ENCODE results near the gene RTN4. TPM values are rescaled to one million over a fixed set of nuclear protein-coding genes. Genes with fewer than 3 reads are reported as not detected.

The RTN4 gene
- total and polyA plus RNA-seq, 2 experiments from 2014 or later, result 284 to 455 TPM

DNA sequence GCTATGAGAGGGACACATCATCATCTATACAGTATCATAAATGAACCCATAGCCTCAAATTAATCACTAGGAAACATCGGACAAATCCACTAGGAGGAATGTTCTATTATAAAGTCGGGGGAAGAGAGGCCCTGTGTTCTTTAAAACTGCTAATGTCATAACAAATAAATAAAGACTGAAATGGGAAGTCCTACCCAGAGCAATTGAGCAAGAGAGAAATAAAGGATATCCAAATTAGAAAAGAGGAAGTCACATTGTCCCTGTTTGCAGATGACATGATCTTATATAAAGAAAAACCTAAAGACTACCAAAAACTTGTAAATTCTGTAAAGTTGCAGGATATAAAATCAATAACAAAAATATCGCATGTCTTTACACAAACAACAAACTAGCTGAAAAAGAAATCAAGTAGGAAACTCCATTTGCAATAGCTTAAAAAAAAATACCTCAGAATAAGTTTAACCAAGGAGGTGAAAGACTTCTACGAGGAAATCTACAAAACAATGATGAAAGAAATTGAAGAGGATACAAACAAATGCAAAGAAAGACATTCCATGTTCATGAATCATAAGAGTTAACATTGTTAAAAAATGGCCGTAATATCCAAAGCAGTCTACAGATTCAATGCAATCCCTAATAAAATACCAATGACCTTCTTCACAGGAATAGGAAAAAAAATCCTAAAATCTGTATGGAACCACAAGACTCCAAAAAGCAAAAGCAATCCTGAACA, 30.6 kb downstream of the RTN4 start:
- WGBS (ENCODE audit: low lambda C conversion rate, missing lambda C conversion rate), result 80% methylated on average over 5 of the region's 5 CpGs
- no peak overlapping the region for H3K27ac ChIP-seq
- no peaks in the 10 kb centered on the region for H3K36me3 ChIP-seq (replicated peaks; ENCODE audit: insufficient read depth, low read depth)
- no peak overlapping the region for H2AFZ ChIP-seq
- peaks cover 79% of the 10 kb centered on the region for H4K20me1 ChIP-seq (ENCODE audit: insufficient read depth, poor library complexity, severe bottlenecking)
- TF ChIP-seq, protein P1, sequence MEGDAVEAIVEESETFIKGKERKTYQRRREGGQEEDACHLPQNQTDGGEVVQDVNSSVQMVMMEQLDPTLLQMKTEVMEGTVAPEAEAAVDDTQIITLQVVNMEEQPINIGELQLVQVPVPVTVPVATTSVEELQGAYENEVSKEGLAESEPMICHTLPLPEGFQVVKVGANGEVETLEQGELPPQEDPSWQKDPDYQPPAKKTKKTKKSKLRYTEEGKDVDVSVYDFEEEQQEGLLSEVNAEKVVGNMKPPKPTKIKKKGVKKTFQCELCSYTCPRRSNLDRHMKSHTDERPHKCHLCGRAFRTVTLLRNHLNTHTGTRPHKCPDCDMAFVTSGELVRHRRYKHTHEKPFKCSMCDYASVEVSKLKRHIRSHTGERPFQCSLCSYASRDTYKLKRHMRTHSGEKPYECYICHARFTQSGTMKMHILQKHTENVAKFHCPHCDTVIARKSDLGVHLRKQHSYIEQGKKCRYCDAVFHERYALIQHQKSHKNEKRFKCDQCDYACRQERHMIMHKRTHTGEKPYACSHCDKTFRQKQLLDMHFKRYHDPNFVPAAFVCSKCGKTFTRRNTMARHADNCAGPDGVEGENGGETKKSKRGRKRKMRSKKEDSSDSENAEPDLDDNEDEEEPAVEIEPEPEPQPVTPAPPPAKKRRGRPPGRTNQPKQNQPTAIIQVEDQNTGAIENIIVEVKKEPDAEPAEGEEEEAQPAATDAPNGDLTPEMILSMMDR (IDR thresholded peaks at IDR 0.05; ENCODE audit: poor library complexity), result no peak
- no peak for TF ChIP-seq EZH2 (IDR thresholded peaks at IDR 0.05; ENCODE audit: borderline replicate concordance)
- no peak for TF ChIP-seq EZH2phosphoT487 (IDR thresholded peaks at IDR 0.05; ENCODE audit: low read depth, severe bottlenecking, unreplicated experiment)
- no peaks in the 10 kb centered on the region for H3K9me2 ChIP-seq (replicated peaks; ENCODE audit: insufficient read depth)
- no peak overlapping the region for H3K4me3 ChIP-seq
- DNase-seq (ENCODE audit: low spot score), result no peak
- H3K9me3 ChIP-seq (ENCODE audit: low read depth), result no peaks in the 10 kb centered on the region
- peaks cover 2% of the 10 kb centered on the region for H3K4me1 ChIP-seq (ENCODE audit: insufficient read depth)
- peaks cover 98% of the 10 kb centered on the region for H3K79me2 ChIP-seq
- H3K4me2 ChIP-seq, result no peak overlapping the region
- H3K27me3 ChIP-seq, result no peaks in the 10 kb centered on the region

- 100% methylated on average over 1 of the region's 1 CpG for WGBS (ENCODE audit: low lambda C conversion rate, missing lambda C conversion rate)
- no peaks in the 10 kb centered on the region for H3K36me3 ChIP-seq (replicated peaks; ENCODE audit: insufficient read depth, low read depth)
- no peaks in the 10 kb centered on the region for H3K9me3 ChIP-seq (ENCODE audit: low read depth)
- peaks cover 98% of the 10 kb centered on the region for H3K79me2 ChIP-seq
- peaks cover 9% of the 10 kb centered on the region for H3K4me1 ChIP-seq (ENCODE audit: insufficient read depth)
- DNase-seq (ENCODE audit: low spot score), result no peak
- no peak overlapping the region for H3K4me2 ChIP-seq
- no peak overlapping the region for H3K4me3 ChIP-seq
- no peaks in the 10 kb centered on the region for H3K9me2 ChIP-seq (replicated peaks; ENCODE audit: insufficient read depth)
- peaks cover 79% of the 10 kb centered on the region for H4K20me1 ChIP-seq (ENCODE audit: insufficient read depth, poor library complexity, severe bottlenecking)
- no peak overlapping the region for H3K27ac ChIP-seq
- no peak overlapping the region for H2AFZ ChIP-seq
- no peaks in the 10 kb centered on the region for H3K27me3 ChIP-seq
- TF ChIP-seq, protein P1 (IDR thresholded peaks at IDR 0.05; ENCODE audit: poor library complexity), result no peak
- TF ChIP-seq EZH2 (IDR thresholded peaks at IDR 0.05; ENCODE audit: borderline replicate concordance), result no peak
- no peak for TF ChIP-seq EZH2phosphoT487 (IDR thresholded peaks at IDR 0.05; ENCODE audit: low read depth, severe bottlenecking, unreplicated experiment)
Measured at GRCh38 chr2:55018619-55019018, 31.6 kb downstream of the RTN4 start.

GRCh38 chr2:55017880-55018279, 32.4 kb downstream of the RTN4 start:
- no peaks in the 10 kb centered on the region for H3K9me2 ChIP-seq (replicated peaks; ENCODE audit: insufficient read depth)

More at GRCh38 chr2:55017880-55018279, 32.4 kb downstream of the RTN4 start:
- no peaks in the 10 kb centered on the region for H3K36me3 ChIP-seq (replicated peaks; ENCODE audit: insufficient read depth, low read depth)
- 84% methylated on average over 3 of the region's 3 CpGs for WGBS (ENCODE audit: low lambda C conversion rate, missing lambda C conversion rate)
- no peak overlapping the region for H3K4me3 ChIP-seq
- no peak overlapping the region for H3K4me2 ChIP-seq
- H2AFZ ChIP-seq, result no peak overlapping the region
- no peaks in the 10 kb centered on the region for H3K27me3 ChIP-seq
- H3K4me1 ChIP-seq (ENCODE audit: insufficient read depth), result peaks cover 16% of the 10 kb centered on the region
- no peaks in the 10 kb centered on the region for H3K9me3 ChIP-seq (ENCODE audit: low read depth)
- H4K20me1 ChIP-seq (ENCODE audit: insufficient read depth, poor library complexity, severe bottlenecking), result peaks cover 79% of the 10 kb centered on the region
- DNase-seq (ENCODE audit: low spot score), result no peak
- no peak for TF ChIP-seq EZH2phosphoT487 (IDR thresholded peaks at IDR 0.05; ENCODE audit: low read depth, severe bottlenecking, unreplicated experiment)
- TF ChIP-seq, protein P1 (IDR thresholded peaks at IDR 0.05; ENCODE audit: poor library complexity), result no peak
- no peak for TF ChIP-seq EZH2 (IDR thresholded peaks at IDR 0.05; ENCODE audit: borderline replicate concordance)
- H3K79me2 ChIP-seq, result peaks cover 98% of the 10 kb centered on the region
- no peak overlapping the region for H3K27ac ChIP-seq
